Fibroblast of skin of right quadriceps (primary cell): ENCODE data around the gene CD34.
"Not testable (repeated sequence)": the region's sequence is repeated elsewhere in the genome, so short reads cannot be mapped to it uniquely, and the experiment has no call there.

Source experiments
- DNase-seq: peaks from one replicate; pipeline ENCODE4 v3.0.0-alpha.2; 2013

CD34 gene

GRCh38 chr1:207897188-207897587, 13.7 kb downstream of the CD34 start:
- DNase-seq, result no peak

- DNase-seq, result no peak
These were observed 14.4 kb downstream of the CD34 start for GRCh38 chr1:207896547-207896946.

- no peak for DNase-seq
These were observed 16.2 kb downstream of the CD34 start for GRCh38 chr1:207894704-207895103.

- no peak for DNase-seq
These were observed 17.0 kb downstream of the CD34 start for GRCh38 chr1:207893737-207894582.

GRCh38 chr1:207892764-207893163, 18.2 kb downstream of the CD34 start:
- no peak for DNase-seq

GRCh38 chr1:207891148-207891547, 19.8 kb downstream of the CD34 start:
- DNase-seq, result peak; percentile 12

GRCh38 chr1:207890136-207890738, 20.7 kb downstream of the CD34 start:
- DNase-seq, result peak; percentile 86

GRCh38 chr1:207888652-207889051, 22.3 kb downstream of the CD34 start:
- DNase-seq, result peak; percentile 42

GRCh38 chr1:207887542-207888201, 23.3 kb downstream of the CD34 start:
- no peak for DNase-seq

- no peak for DNase-seq
These were observed 24.7 kb downstream of the CD34 start for GRCh38 chr1:207886227-207886626.

GRCh38 chr1:207885129-207886032, 25.5 kb downstream of the CD34 start:
- peak; percentile 84 for DNase-seq

- DNase-seq, result no peak
These were observed 26.5 kb downstream of the CD34 start for GRCh38 chr1:207884266-207885029.

- no peak for DNase-seq
These were observed 27.2 kb downstream of the CD34 start for GRCh38 chr1:207883660-207884250.

- no peak for DNase-seq
These were observed 27.7 kb downstream of the CD34 start for GRCh38 chr1:207883104-207883651.

GRCh38 chr1:207882692-207883091, 28.2 kb downstream of the CD34 start:
- DNase-seq, result no peak

GRCh38 chr1:207878939-207879338, 32.0 kb downstream of the CD34 start:
- DNase-seq, result no peak

GRCh38 chr1:207877914-207878313, 33.0 kb downstream of the CD34 start:
- not testable (repeated sequence) for DNase-seq

GRCh38 chr1:207876131-207876530, 34.8 kb downstream of the CD34 start:
- no peak for DNase-seq

- DNase-seq, result no peak
These were observed 35.4 kb downstream of the CD34 start for GRCh38 chr1:207875532-207875931.

- no peak for DNase-seq
These were observed 37.7 kb downstream of the CD34 start for GRCh38 chr1:207873055-207873890.
